GM19043 (cell line): ENCODE data around the gene PRKACA.

Experiments
- ATAC-seq: cut with Tn5 transposase; IDR thresholded peaks from one replicate; pipeline ENCODE4 v1.9.1; 2021; ENCODE audit warnings: low read depth; ENCODE audit not compliant: unreplicated experiment

PRKACA gene

DNA sequence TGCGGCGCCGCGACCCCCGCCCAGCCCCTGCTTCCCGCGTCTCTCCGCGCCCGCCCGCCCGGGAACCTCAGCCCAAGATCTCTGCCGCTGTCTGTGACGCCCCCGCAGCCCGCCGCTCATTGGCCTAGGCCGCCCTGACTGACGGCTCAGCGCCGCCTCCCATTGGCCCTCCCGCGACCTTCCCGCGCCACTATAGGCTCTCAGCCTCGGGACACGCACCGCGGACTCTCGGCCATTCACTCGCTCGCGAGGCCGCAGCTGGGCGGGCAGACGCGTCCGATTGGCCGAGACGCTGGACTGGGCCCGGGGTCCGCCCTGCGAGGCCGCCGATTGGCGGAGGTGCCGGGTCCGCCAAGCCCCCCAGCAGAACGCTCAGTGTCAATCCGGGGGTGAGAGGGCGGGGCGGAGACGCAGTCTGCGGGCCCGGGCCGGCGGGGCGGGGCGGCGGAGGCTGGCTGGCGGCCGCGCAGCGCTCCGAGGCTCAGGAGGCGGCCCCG, at the start of gene PRKACA:
TSS of gene PRKACA (minus strand) at position 95 of the 497 bp plus-strand sequence. CDS start 215 bp downstream, outside the sequence.
- ATAC-seq: peak; percentile 85

- ATAC-seq: no peak
These were observed 49.5 kb upstream of the PRKACA start for GRCh38 chr19:14166999-14167575.

GRCh38 chr19:14165990-14166830, 48.6 kb upstream of the PRKACA start:
- no peak for ATAC-seq

- no peak for ATAC-seq
These were observed 47.3 kb upstream of the PRKACA start for GRCh38 chr19:14164724-14165493.

GRCh38 chr19:14164082-14164481, 46.5 kb upstream of the PRKACA start:
- no peak for ATAC-seq

DNA sequence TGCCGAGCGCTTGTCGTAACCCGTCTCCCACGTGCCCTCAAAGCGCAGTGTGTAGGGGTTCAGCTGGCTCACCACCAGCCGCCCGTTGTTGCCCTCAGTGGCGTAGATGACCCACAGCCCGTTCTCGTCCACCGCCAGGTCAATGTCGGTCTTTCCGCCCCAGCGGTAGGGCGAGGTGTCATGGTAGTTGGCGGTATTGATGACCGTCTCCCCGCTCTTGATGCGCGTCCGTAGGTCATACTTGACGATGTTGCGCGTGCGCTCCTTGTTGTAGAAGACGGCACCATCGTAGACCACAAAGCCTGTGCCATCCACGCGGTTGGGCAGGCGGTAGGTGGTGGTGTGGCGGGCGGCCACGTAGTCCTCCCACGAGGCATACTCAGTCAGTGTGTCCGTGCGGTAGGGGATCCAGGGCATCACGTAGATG, 45.3 kb upstream of the PRKACA start:
- ATAC-seq: no peak

GRCh38 chr19:14161305-14161704, 43.7 kb upstream of the PRKACA start:
- ATAC-seq: no peak

DNA sequence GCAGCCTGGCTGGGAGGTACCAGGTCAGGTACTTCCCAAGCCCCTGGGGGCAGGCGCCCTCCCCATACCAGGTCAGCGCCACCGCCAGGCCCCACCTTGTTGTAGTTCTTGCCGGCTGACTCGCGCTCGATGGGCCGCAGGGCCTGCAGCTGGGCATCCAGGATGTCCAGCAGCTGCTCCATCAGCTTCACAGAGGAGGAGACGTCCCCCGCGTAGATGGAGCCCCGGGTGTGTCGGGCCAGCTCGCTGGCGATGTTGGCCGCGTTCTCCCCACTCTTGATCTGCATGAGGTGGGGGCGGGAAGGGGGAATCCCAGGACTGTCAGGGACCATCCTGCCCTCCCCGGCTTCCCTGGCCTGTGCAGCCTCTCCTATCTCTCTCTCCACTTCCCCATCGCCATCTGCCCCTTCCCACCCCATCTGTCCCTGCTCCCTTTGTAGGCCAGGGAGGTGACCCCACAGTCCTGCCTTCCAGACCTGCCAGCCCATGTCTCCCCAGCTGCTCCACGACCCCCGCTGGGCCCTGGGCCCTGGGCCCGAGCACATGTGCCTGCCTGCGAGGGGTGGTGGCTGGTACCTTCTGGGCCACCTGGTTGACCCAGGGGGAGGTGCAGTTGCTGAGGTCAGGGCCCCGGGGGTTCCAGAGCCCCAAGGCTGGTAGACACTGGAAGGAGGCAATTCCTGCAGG, 42.6 kb upstream of the PRKACA start:
- ATAC-seq: no peak

- no peak for ATAC-seq
These were observed 41.5 kb upstream of the PRKACA start for GRCh38 chr19:14159059-14159458.

GRCh38 chr19:14158276-14159023, 40.9 kb upstream of the PRKACA start:
- no peak for ATAC-seq

DNA sequence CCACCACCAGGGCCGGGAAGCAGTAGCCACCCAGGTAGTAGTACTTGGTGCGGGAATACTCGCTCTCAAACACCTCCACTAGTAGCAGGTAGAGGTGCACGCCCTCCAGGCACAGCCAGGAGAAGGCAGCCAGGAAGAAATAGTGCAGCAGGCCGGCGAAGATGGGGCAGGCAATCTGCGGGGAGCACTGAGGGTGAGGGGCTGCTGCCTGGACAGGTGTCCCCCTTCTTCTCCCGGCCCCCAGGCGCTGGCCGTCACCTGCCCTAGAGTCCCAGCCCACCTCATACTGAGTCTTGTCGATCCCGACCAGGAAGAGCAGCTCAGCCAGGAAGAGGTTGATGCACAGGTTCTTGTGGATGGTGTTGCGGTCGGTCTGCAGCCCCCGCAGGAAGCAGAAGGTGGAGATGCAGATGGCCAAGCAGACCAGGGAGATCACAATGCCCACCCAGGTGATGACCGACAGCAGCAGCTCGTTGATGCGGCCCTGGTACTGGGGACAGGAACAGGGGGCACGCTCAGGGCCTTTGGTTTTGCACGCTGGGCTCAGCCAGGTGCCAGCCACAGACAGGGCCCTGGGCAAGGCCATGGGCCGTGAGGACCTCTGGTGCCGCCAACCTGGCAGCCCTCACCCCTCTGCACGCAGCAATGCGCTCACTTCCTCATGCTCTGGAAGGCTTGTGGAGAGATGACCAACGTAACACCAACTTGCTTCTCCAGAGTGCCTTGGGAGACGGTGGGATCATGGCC, 39.6 kb upstream of the PRKACA start:
- ATAC-seq: no peak

GRCh38 chr19:14156122-14156521, 38.6 kb upstream of the PRKACA start:
- no peak for ATAC-seq

DNA sequence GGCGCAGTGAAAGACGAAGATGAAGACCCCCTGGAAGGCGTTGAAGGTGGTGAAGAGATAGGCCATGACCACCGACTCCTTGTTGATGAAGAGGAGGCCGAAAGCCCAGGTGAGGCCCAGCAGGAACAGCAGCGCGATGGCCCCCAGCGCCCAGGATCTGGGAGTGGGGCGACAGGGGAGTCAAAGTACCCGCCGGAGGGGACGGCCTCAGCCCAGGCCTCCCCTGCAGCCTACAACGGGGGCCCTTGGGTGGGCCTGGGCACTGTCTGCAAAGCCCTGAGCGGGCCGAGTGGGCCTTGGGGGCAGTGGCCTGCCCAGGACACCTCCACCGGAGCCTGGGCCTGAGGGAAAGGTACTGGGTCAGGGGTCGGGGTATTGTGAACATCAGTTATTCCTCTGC, 37.8 kb upstream of the PRKACA start:
- no peak for ATAC-seq

DNA sequence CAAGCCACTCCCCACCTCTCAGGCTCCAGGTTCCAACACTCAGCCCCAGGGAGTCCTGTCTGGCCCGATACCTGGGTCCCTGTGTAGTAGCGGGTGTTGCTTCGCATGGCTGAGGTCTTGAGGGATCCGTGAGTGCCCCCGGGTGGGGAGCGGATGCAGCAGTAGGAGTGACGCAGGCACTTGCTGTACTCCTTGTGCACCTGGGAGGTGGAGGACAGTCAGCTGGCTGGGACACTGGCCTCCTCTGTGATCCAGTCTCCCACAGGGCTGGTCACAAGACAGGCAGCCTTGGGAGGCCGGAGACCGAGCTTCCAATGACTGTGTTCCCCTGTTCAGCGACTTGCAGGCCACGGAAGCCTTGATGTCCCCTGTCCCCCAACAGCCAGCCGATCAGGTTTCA, 35.2 kb upstream of the PRKACA start:
- ATAC-seq: no peak

GRCh38 chr19:14150770-14151661, 33.5 kb upstream of the PRKACA start:
- ATAC-seq: no peak

- ATAC-seq: no peak
These were observed 32.6 kb upstream of the PRKACA start for GRCh38 chr19:14150041-14150769.

DNA sequence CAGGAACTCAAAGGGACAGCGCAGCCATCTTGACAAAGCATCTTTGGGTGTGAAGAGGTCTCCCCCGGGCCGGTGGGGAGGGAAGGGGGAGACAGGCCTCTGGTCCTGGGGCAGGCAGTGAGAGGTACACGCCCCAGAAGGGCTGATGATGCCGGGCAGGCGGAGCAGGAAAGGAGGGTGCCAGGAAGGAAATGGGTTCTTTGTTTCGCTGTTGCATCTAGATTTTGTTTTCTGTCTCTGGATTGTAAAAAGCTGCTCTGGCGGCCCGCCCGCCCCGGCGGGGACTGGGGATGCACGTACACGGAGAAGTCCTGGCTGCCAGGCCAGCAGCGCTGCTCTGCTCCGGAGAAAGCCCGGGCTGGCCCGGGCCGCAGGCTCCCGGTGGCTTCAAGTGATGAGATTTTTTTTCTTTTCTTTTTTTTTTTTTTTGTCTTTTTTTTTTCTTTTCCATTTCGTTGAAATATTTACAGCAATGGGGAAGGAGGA, 32.0 kb upstream of the PRKACA start:
- ATAC-seq: no peak
